Neural cell (in vitro differentiated cells): ENCODE results near the gene FAXC. TPM values are rescaled to one million over a fixed set of nuclear protein-coding genes. Genes with fewer than 3 reads are reported as not detected.

Experiments used
- H2AFZ ChIP-seq: fragments of 200-600, 300-800 bp; sonication (generic), shearing (Covaris generic); 2 replicates; pipeline ENCODE4 v1.6.0; 2014; ENCODE audit warnings: low read depth, mild to moderate bottlenecking, antibody characterized with exemption, low read length, moderate library complexity
- H3F3A ChIP-seq: fragments of 200-600 bp; shearing (Covaris generic); 2 replicates; pipeline ENCODE4 v1.6.1; 2016; ENCODE audit warnings: mild to moderate bottlenecking, moderate library complexity, mixed read lengths, antibody characterized with exemption, low read length; ENCODE audit not compliant: insufficient read depth, poor library complexity, severe bottlenecking
- H3K27ac ChIP-seq: fragments of 200-600, 300-800 bp; sonication (generic), shearing (Covaris generic); 2 replicates; pipeline ENCODE4 v1.5.1; 2014; ENCODE audit warnings: mild to moderate bottlenecking, low read length, moderate library complexity
- H3K27me3 ChIP-seq: fragments of 300-800, 200-600 bp; sonication (generic), shearing (Covaris generic); 2 replicates; pipeline ENCODE4 v1.6.0; 2014; ENCODE audit warnings: mild to moderate bottlenecking, low read depth, low read length, moderate library complexity; ENCODE audit not compliant: insufficient read depth
- H3K36me3 ChIP-seq: fragments of 300-800, 200-600 bp; sonication (generic), shearing (Covaris generic); 2 replicates; pipeline ENCODE4 v1.5.1; 2014; ENCODE audit warnings: mild to moderate bottlenecking, antibody characterized with exemption, low read length, moderate library complexity; ENCODE audit not compliant: insufficient read depth
- H3K4me2 ChIP-seq: fragments of 300-800, 200-600 bp; sonication (generic), shearing (Covaris generic); 2 replicates; pipeline ENCODE4 v1.6.0; 2014; ENCODE audit warnings: mild to moderate bottlenecking, low read length
- H3K4me3 ChIP-seq: fragments of 300-800, 200-600 bp; sonication (generic), shearing (Covaris generic); 2 replicates; pipeline ENCODE4 v1.5.1; 2014; ENCODE audit warnings: mild to moderate bottlenecking, low read length, moderate library complexity
- H3K79me2 ChIP-seq: fragments of 200-600 bp; shearing (Covaris generic); replicated peaks from 2 replicates; pipeline ENCODE4 v1.6.0; 2014; ENCODE audit warnings: mild to moderate bottlenecking, low read length, moderate library complexity; ENCODE audit not compliant: insufficient read depth
- H3K9ac ChIP-seq: fragments of 300-800, 200-600 bp; sonication (generic), shearing (Covaris generic); 2 replicates; pipeline ENCODE4 v1.6.1; 2016; ENCODE audit warnings: mild to moderate bottlenecking, low read length, mixed read lengths
- H3K9me2 ChIP-seq: fragments of 200-600 bp; shearing (Covaris generic); 2 replicates; pipeline ENCODE4 v1.6.1; 2016; ENCODE audit warnings: mild to moderate bottlenecking, low read length, mixed read lengths; ENCODE audit not compliant: insufficient read depth
- H3K9me3 ChIP-seq: fragments of 200-600, 300-800 bp; sonication (generic), shearing (Covaris generic); 2 replicates; pipeline ENCODE4 v1.6.1; 2016; ENCODE audit warnings: mild to moderate bottlenecking, mixed run types, low read length, moderate library complexity, mixed read lengths
- H4K20me1 ChIP-seq: fragments of 200-600 bp; shearing (Covaris generic); 2 replicates; pipeline ENCODE4 v1.6.1; 2016; ENCODE audit warnings: mild to moderate bottlenecking, mixed run types; ENCODE audit not compliant: insufficient read depth
- EP300 ChIP-seq: fragments of 450-650 bp; conservative IDR thresholded peaks from 2 replicates; pipeline ENCODE4 v1.6.1; 2014; ENCODE audit warnings: antibody characterized with exemption, mild to moderate bottlenecking, moderate library complexity; ENCODE audit not compliant: poor library complexity, severe bottlenecking
- EZH2 ChIP-seq: fragments of 200-600, 300-800 bp; shearing (Covaris generic), sonication (generic); IDR thresholded peaks from 2 replicates; pipeline ENCODE4 v1.6.1; 2014; ENCODE audit warnings: antibody characterized with exemption, low read length, borderline replicate concordance, mild to moderate bottlenecking; ENCODE audit not compliant: insufficient read depth, poor library complexity, severe bottlenecking
- MXI1 ChIP-seq: fragments of 450-650 bp; conservative IDR thresholded peaks from 2 replicates; pipeline ENCODE4 v1.6.1; 2014; ENCODE audit warnings: antibody characterized with exemption, mild to moderate bottlenecking; ENCODE audit not compliant: poor library complexity, severe bottlenecking
- POLR2AphosphoS5 ChIP-seq: IDR thresholded peaks from 2 replicates; pipeline ENCODE4 v1.6.1; 2012
- RAD21 ChIP-seq: fragments of 450-650 bp; conservative IDR thresholded peaks from 2 replicates; pipeline ENCODE4 v1.6.1; 2014; ENCODE audit warnings: antibody characterized with exemption, mild to moderate bottlenecking, moderate library complexity
- SMC3 ChIP-seq: fragments of 450-650 bp; conservative IDR thresholded peaks from 2 replicates; pipeline ENCODE4 v1.6.1; 2014; ENCODE audit warnings: antibody characterized with exemption, mild to moderate bottlenecking, moderate library complexity; ENCODE audit not compliant: poor library complexity
- TAF1 ChIP-seq: IDR thresholded peaks from 2 replicates; pipeline ENCODE4 v1.6.1; 2012; ENCODE audit warnings: low read depth
- polyA plus RNA-seq: library from polyadenylated mRNA; depleted of rRNA; stranded (reverse); fragments of >200 nt; gene quantifications from 2 replicates; pipeline ENCODE4 v1.2.3, GENCODE V29; 2014
- TF ChIP-seq, protein P1 (sequence below): fragments of 450-650 bp; IDR thresholded peaks from 2 replicates; pipeline ENCODE4 v1.5.1; 2014; ENCODE audit warnings: antibody characterized with exemption, mild to moderate bottlenecking, moderate library complexity; ENCODE audit not compliant: poor library complexity, severe bottlenecking
- TF ChIP-seq, protein P2 (sequence below): IDR thresholded peaks from 2 replicates; pipeline ENCODE4 v1.6.1; 2012; ENCODE audit warnings: borderline replicate concordance

Gene FAXC
- polyA plus RNA-seq, 1 donor from 2014 or later: 106 TPM

DNA sequence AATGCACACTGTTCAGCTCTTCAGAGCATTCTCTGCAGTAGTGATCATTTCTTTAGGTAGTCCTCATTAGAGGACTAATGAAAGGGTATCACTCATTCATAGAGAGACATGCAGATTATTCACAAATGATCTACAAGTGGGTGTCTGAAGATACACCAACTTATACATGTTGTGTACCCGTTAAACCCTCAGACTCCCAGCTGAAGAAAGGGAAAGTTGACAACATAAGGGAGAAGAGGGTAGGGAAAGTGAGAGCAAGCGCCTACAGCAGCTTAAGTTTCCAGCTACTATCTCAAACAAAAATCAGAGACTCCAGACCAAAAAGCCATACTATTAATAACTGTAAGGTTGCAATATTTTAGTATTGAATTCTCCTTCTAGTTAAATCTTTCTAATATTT lies 37.1 kb downstream of the FAXC start:
- no peak overlapping the region for H3K27ac ChIP-seq
- no peaks in the 10 kb centered on the region for H3K9me2 ChIP-seq
- no peaks in the 10 kb centered on the region for H3K9me3 ChIP-seq
- H3K4me3 ChIP-seq: no peak overlapping the region
- H3K36me3 ChIP-seq: peaks cover 5% of the 10 kb centered on the region
- H4K20me1 ChIP-seq: no peaks in the 10 kb centered on the region
- no peaks in the 10 kb centered on the region for H3K79me2 ChIP-seq
- no peak overlapping the region for H3K9ac ChIP-seq
- H3K4me2 ChIP-seq: no peak overlapping the region
- TF ChIP-seq, protein P1, sequence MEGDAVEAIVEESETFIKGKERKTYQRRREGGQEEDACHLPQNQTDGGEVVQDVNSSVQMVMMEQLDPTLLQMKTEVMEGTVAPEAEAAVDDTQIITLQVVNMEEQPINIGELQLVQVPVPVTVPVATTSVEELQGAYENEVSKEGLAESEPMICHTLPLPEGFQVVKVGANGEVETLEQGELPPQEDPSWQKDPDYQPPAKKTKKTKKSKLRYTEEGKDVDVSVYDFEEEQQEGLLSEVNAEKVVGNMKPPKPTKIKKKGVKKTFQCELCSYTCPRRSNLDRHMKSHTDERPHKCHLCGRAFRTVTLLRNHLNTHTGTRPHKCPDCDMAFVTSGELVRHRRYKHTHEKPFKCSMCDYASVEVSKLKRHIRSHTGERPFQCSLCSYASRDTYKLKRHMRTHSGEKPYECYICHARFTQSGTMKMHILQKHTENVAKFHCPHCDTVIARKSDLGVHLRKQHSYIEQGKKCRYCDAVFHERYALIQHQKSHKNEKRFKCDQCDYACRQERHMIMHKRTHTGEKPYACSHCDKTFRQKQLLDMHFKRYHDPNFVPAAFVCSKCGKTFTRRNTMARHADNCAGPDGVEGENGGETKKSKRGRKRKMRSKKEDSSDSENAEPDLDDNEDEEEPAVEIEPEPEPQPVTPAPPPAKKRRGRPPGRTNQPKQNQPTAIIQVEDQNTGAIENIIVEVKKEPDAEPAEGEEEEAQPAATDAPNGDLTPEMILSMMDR: no peak
- TF ChIP-seq MXI1: no peak
- no peak for TF ChIP-seq SMC3
- TF ChIP-seq, protein P2, sequence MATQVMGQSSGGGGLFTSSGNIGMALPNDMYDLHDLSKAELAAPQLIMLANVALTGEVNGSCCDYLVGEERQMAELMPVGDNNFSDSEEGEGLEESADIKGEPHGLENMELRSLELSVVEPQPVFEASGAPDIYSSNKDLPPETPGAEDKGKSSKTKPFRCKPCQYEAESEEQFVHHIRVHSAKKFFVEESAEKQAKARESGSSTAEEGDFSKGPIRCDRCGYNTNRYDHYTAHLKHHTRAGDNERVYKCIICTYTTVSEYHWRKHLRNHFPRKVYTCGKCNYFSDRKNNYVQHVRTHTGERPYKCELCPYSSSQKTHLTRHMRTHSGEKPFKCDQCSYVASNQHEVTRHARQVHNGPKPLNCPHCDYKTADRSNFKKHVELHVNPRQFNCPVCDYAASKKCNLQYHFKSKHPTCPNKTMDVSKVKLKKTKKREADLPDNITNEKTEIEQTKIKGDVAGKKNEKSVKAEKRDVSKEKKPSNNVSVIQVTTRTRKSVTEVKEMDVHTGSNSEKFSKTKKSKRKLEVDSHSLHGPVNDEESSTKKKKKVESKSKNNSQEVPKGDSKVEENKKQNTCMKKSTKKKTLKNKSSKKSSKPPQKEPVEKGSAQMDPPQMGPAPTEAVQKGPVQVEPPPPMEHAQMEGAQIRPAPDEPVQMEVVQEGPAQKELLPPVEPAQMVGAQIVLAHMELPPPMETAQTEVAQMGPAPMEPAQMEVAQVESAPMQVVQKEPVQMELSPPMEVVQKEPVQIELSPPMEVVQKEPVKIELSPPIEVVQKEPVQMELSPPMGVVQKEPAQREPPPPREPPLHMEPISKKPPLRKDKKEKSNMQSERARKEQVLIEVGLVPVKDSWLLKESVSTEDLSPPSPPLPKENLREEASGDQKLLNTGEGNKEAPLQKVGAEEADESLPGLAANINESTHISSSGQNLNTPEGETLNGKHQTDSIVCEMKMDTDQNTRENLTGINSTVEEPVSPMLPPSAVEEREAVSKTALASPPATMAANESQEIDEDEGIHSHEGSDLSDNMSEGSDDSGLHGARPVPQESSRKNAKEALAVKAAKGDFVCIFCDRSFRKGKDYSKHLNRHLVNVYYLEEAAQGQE: no peak
- TF ChIP-seq RAD21: no peak
- no peak for TF ChIP-seq EP300
- TF ChIP-seq POLR2AphosphoS5: no peak
- TF ChIP-seq TAF1: no peak
- no peak for TF ChIP-seq EZH2
- H2AFZ ChIP-seq: no peak overlapping the region
- H3F3A ChIP-seq: no peaks in the 10 kb centered on the region
- no peaks in the 10 kb centered on the region for H3K27me3 ChIP-seq

DNA sequence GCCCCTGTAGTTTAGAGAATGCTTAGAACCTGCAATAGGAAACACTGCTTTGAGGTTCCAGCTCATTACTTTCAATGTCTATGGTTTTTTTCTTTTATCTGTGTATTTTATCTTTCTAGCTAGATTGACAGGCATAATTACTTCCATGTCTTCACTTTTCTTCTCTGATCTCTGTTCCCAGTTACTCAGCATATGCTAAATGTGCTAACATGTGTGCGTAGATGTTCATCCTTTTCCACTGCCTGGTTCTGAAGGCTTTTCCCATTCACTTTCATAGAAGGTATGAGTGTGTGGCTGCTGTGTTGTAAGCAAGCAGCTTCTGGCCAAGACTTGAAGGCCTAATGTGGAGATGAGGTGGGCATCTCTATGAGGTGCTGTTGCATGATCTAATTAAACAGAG lies 38.9 kb downstream of the FAXC start:
- TF ChIP-seq, protein P1: no peak
- TF ChIP-seq SMC3: no peak
- H3K4me2 ChIP-seq: no peak overlapping the region
- H3K9me3 ChIP-seq: no peaks in the 10 kb centered on the region
- H3K9me2 ChIP-seq: no peaks in the 10 kb centered on the region
- no peak overlapping the region for H3K4me3 ChIP-seq
- no peak overlapping the region for H2AFZ ChIP-seq
- H3K27me3 ChIP-seq: no peaks in the 10 kb centered on the region
- no peaks in the 10 kb centered on the region for H4K20me1 ChIP-seq
- peaks cover 5% of the 10 kb centered on the region for H3K36me3 ChIP-seq
- H3F3A ChIP-seq: no peaks in the 10 kb centered on the region
- no peaks in the 10 kb centered on the region for H3K79me2 ChIP-seq
- H3K9ac ChIP-seq: no peak overlapping the region
- no peak overlapping the region for H3K27ac ChIP-seq
